Loucy (cell line): Measurements from ENCODE around the gene RAB6A.
A peak's percentile ranks its signal among the peaks of the same experiment; 100 is the strongest.

Experiments used
- H2AFZ ChIP-seq: fragments of 200-600 bp; sonication (generic); 2 replicates; pipeline ENCODE4 v1.6.0; 2016; ENCODE audit warnings: antibody characterized with exemption, mild to moderate bottlenecking, low read length, moderate library complexity
- H3F3A ChIP-seq: fragments of 200-600 bp; 2 replicates; pipeline ENCODE4 v1.6.0; 2016; ENCODE audit warnings: antibody characterized with exemption, low read depth, mild to moderate bottlenecking
- H3K27me3 ChIP-seq: fragments of 200-600 bp; sonication (generic); 2 replicates; pipeline ENCODE4 v1.6.1; 2014; ENCODE audit warnings: low read length, mild to moderate bottlenecking; ENCODE audit not compliant: insufficient read depth, poor library complexity, severe bottlenecking
- H3K36me3 ChIP-seq: fragments of 200-600 bp; sonication (generic); 2 replicates; pipeline ENCODE4 v1.6.1; 2016; ENCODE audit warnings: low read length; ENCODE audit not compliant: insufficient read depth
- H3K4me1 ChIP-seq: fragments of 200-600 bp; sonication (generic); 2 replicates; pipeline ENCODE4 v1.5.1; 2014; ENCODE audit warnings: low read length, mild to moderate bottlenecking; ENCODE audit not compliant: insufficient read depth, poor library complexity, severe bottlenecking
- H3K4me2 ChIP-seq: fragments of 200-600 bp; sonication (generic); 2 replicates; pipeline ENCODE4 v1.6.0; 2014; ENCODE audit warnings: antibody characterized with exemption, low read length, low read depth, mild to moderate bottlenecking; ENCODE audit not compliant: poor library complexity, severe bottlenecking
- H3K4me3 ChIP-seq: fragments of 200-600 bp; sonication (generic); 2 replicates; pipeline ENCODE4 v1.5.1; 2014; ENCODE audit warnings: low read length, mild to moderate bottlenecking, mixed read lengths; ENCODE audit not compliant: poor library complexity, severe bottlenecking
- H3K79me2 ChIP-seq: fragments of 200-600 bp; sonication (generic); 2 replicates; pipeline ENCODE4 v1.6.1; 2014; ENCODE audit warnings: low read length; ENCODE audit not compliant: insufficient read depth
- H3K9ac ChIP-seq: fragments of 200-600 bp; sonication (generic); 2 replicates; pipeline ENCODE4 v1.6.0; 2014; ENCODE audit warnings: mild to moderate bottlenecking, low read depth, low read length, moderate library complexity; ENCODE audit not compliant: poor library complexity, severe bottlenecking
- H3K9me2 ChIP-seq: fragments of 200-600 bp; sonication (generic); replicated peaks from 2 replicates; pipeline ENCODE4 v1.6.1; 2016; ENCODE audit warnings: low read depth, low read length, mixed read lengths
- H3K9me3 ChIP-seq: fragments of 200-600 bp; sonication (generic); 2 replicates; pipeline ENCODE4 v1.6.1; 2014; ENCODE audit warnings: mild to moderate bottlenecking, antibody characterized with exemption, low read length, low read depth; ENCODE audit not compliant: insufficient read depth
- H4K20me1 ChIP-seq: fragments of 200-600 bp; sonication (generic); 2 replicates; pipeline ENCODE4 v1.6.0; 2014; ENCODE audit warnings: antibody characterized with exemption, low read length, mild to moderate bottlenecking; ENCODE audit not compliant: insufficient read depth, poor library complexity, severe bottlenecking
- EZH2phosphoT487 ChIP-seq: fragments of 200-600 bp; IDR thresholded peaks from 2 replicates; pipeline ENCODE4 v1.6.1; 2018; ENCODE audit warnings: antibody characterized with exemption, mild to moderate bottlenecking, moderate library complexity, borderline replicate concordance
- TF ChIP-seq, protein P1 (sequence below): fragments of 200-600 bp; sonication (generic); conservative IDR thresholded peaks from 2 replicates; pipeline ENCODE4 v1.5.1; 2014; ENCODE audit warnings: mild to moderate bottlenecking, antibody characterized with exemption, low read length

RAB6A gene

DNA sequence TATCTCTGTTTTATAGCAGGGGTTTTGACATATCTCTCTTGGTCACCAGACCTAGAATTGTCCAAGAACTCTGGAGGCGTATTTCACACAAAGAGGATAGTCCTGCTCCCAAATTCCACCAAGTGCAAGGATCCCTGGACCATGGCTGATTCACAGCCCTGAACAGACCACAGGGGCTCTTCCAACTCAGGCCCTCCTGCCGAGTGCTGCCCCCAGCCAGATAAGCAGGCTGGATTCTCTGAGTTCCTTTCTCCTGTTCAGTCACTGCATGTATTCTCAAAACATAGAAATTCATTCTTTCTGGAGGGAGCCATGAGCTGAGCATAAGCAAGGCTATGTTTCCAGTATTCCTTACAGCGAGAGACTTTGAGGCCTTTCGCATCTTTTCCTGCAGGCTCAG, 127.9 kb downstream of the RAB6A start:
- Histone ChIP-seq H3K4me2 (no peak overlapping the region), H3F3A (no peaks in the 10 kb centered on the region), H3K9ac (no peak overlapping the region), H3K79me2 (no peaks in the 10 kb centered on the region), H3K9me3 (no peaks in the 10 kb centered on the region), H3K4me1 (peaks cover 7% of the 10 kb centered on the region), H2AFZ (peak overlapping the region; percentile 88), H4K20me1 (no peaks in the 10 kb centered on the region), H3K27me3 (no peaks in the 10 kb centered on the region), H3K4me3 (no peak overlapping the region), H3K9me2 (no peaks in the 10 kb centered on the region), H3K36me3 (no peaks in the 10 kb centered on the region)
- TF ChIP-seq, protein P1, sequence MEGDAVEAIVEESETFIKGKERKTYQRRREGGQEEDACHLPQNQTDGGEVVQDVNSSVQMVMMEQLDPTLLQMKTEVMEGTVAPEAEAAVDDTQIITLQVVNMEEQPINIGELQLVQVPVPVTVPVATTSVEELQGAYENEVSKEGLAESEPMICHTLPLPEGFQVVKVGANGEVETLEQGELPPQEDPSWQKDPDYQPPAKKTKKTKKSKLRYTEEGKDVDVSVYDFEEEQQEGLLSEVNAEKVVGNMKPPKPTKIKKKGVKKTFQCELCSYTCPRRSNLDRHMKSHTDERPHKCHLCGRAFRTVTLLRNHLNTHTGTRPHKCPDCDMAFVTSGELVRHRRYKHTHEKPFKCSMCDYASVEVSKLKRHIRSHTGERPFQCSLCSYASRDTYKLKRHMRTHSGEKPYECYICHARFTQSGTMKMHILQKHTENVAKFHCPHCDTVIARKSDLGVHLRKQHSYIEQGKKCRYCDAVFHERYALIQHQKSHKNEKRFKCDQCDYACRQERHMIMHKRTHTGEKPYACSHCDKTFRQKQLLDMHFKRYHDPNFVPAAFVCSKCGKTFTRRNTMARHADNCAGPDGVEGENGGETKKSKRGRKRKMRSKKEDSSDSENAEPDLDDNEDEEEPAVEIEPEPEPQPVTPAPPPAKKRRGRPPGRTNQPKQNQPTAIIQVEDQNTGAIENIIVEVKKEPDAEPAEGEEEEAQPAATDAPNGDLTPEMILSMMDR, result no peak
- TF ChIP-seq EZH2phosphoT487, result no peak

- H3K9me2 ChIP-seq, result no peaks in the 10 kb centered on the region
- no peak overlapping the region for H3K4me3 ChIP-seq
- no peaks in the 10 kb centered on the region for H3K9me3 ChIP-seq
- no peaks in the 10 kb centered on the region for H3K79me2 ChIP-seq
- H3K9ac ChIP-seq, result no peak overlapping the region
- H3K36me3 ChIP-seq, result no peaks in the 10 kb centered on the region
- H2AFZ ChIP-seq, result no peak overlapping the region
- TF ChIP-seq EZH2phosphoT487, result no peak
- H3K4me2 ChIP-seq, result no peak overlapping the region
- no peaks in the 10 kb centered on the region for H3F3A ChIP-seq
- H3K27me3 ChIP-seq, result no peaks in the 10 kb centered on the region
- H4K20me1 ChIP-seq, result no peaks in the 10 kb centered on the region
- peaks cover 7% of the 10 kb centered on the region for H3K4me1 ChIP-seq
These were observed 131.0 kb downstream of the RAB6A start for GRCh38 chr11:73629907-73630306.

GRCh38 chr11:73625696-73626318, 135.1 kb downstream of the RAB6A start:
- Histone ChIP-seq H3K4me1 (no peaks in the 10 kb centered on the region), H3K4me2 (no peak overlapping the region), H3K9me2 (no peaks in the 10 kb centered on the region), H3K36me3 (no peaks in the 10 kb centered on the region), H3K9me3 (no peaks in the 10 kb centered on the region), H3K4me3 (no peak overlapping the region), H3K9ac (no peak overlapping the region), H4K20me1 (no peaks in the 10 kb centered on the region), H2AFZ (peak overlapping the region; percentile 36), H3K27me3 (no peaks in the 10 kb centered on the region), H3F3A (no peaks in the 10 kb centered on the region), H3K79me2 (no peaks in the 10 kb centered on the region)
- TF ChIP-seq, protein P1, result peak; percentile 91
- TF ChIP-seq EZH2phosphoT487, result no peak
